ENCODE data around the gene DNAJB12.

DNAJB12 gene

GRCh38 chr10:72321248-72322029 is 33.3 kb downstream of the DNAJB12 start:
- Histone ChIP-seq H3K14ac (ENCODE audit: low read length) (peak overlapping the region; percentile 65), H2BK120ac (ENCODE audit: low read depth, low read length) (no peak overlapping the region), H2AK5ac (ENCODE audit: low read depth, low read length) (peak overlapping the region; percentile 78), H4K91ac (ENCODE audit: low read depth, low read length, poor library complexity) (no peak overlapping the region), H3K9ac (ENCODE audit: low read depth, low read length, poor library complexity) (no peak overlapping the region), H3K4ac (ENCODE audit: low read length) (no peak overlapping the region), H3K4me1 (ENCODE audit: control insufficient read depth in 2 of 2, insufficient read depth in 1 of 2, low read depth in 1 of 2, low read length in 2 of 2) (peaks cover 27 to 32% of the 10 kb centered on the region in 2 donors), H4K8ac (ENCODE audit: low read depth, low read length) (peak overlapping the region; percentile 93), H3K18ac (ENCODE audit: low read length) (peak overlapping the region; percentile 85), H3K36me3 (replicated peaks in 1 of 2; ENCODE audit: control insufficient read depth in 2 of 2, insufficient read depth in 2 of 2, low read length in 2 of 2) (no peaks in the 10 kb centered on the region), H3K27me3 (ENCODE audit: control insufficient read depth in 3 of 3, insufficient read depth in 3 of 3, low read depth in 1 of 3, low read length in 3 of 3) (peaks cover 0 to 5% (median 0%) of the 10 kb centered on the region in 3 experiments), H3K9me3 (replicated peaks in 1 of 2; ENCODE audit: control insufficient read depth in 2 of 2, insufficient read depth in 1 of 2, low read depth in 1 of 2, low read length in 2 of 2) (peaks cover 0 to 2% of the 10 kb centered on the region in 2 donors), H3K79me1 (ENCODE audit: low read depth, low read length) (no peaks in the 10 kb centered on the region), H3K4me3 (ENCODE audit: low read length in 2 of 2) (peak overlapping the region in 1 of 2 donors; percentile 11), H3K27ac (replicated peaks; ENCODE audit: low read length) (peak overlapping the region; percentile 45), H2BK5ac (ENCODE audit: low read length) (no peak overlapping the region), H2AFZ (ENCODE audit: low read length) (peak overlapping the region; percentile 90), H3K23ac (ENCODE audit: low read depth, low read length, poor library complexity) (peak overlapping the region; percentile 59), H2BK15ac (ENCODE audit: low read length) (peak overlapping the region; percentile 68), H2BK12ac (ENCODE audit: low read length) (peak overlapping the region; percentile 97), H3K4me2 (ENCODE audit: insufficient read depth, low read length, poor library complexity, severe bottlenecking) (no peak overlapping the region)
- no peak for DNase-seq (ENCODE audit: low spot score)
- no CpG with 5 or more reads among the region's 13 CpGs for WGBS, 2 donors (ENCODE audit: extremely low coverage in 2 of 2, insufficient read length in 2 of 2, insufficient replicate concordance in 1 of 2)

GRCh38 chr10:72320676-72321247 is 34.0 kb downstream of the DNAJB12 start:
- H3K79me1 ChIP-seq (ENCODE audit: low read depth, low read length) = no peaks in the 10 kb centered on the region
- H3K9ac ChIP-seq (ENCODE audit: low read depth, low read length, poor library complexity) = no peak overlapping the region
- no peak overlapping the region for H2BK12ac ChIP-seq (ENCODE audit: low read length)
- peak overlapping the region in 1 of 2 donors; percentile 11 for H3K4me3 ChIP-seq (ENCODE audit: low read length in 2 of 2)
- H3K23ac ChIP-seq (ENCODE audit: low read depth, low read length, poor library complexity) = peak overlapping the region; percentile 12
- no peak overlapping the region for H3K14ac ChIP-seq (ENCODE audit: low read length)
- H3K27me3 ChIP-seq (ENCODE audit: control insufficient read depth in 3 of 3, insufficient read depth in 3 of 3, low read depth in 1 of 3, low read length in 3 of 3) = peaks cover 0 to 5% (median 0%) of the 10 kb centered on the region in 3 experiments
- peak overlapping the region; percentile 78 for H2AK5ac ChIP-seq (ENCODE audit: low read depth, low read length)
- H2BK5ac ChIP-seq (ENCODE audit: low read length) = no peak overlapping the region
- DNase-seq (ENCODE audit: low spot score) = no peak
- H3K18ac ChIP-seq (ENCODE audit: low read length) = peak overlapping the region; percentile 68
- peak overlapping the region; percentile 45 for H3K27ac ChIP-seq (replicated peaks; ENCODE audit: low read length)
- peaks cover 27 to 32% of the 10 kb centered on the region in 2 donors for H3K4me1 ChIP-seq (ENCODE audit: control insufficient read depth in 2 of 2, insufficient read depth in 1 of 2, low read depth in 1 of 2, low read length in 2 of 2)
- H3K9me3 ChIP-seq (replicated peaks in 1 of 2; ENCODE audit: control insufficient read depth in 2 of 2, insufficient read depth in 1 of 2, low read depth in 1 of 2, low read length in 2 of 2) = peaks cover 0 to 2% of the 10 kb centered on the region in 2 donors
- H2BK15ac ChIP-seq (ENCODE audit: low read length) = peak overlapping the region; percentile 62
- H4K91ac ChIP-seq (ENCODE audit: low read depth, low read length, poor library complexity) = no peak overlapping the region
- no peak overlapping the region for H2BK120ac ChIP-seq (ENCODE audit: low read depth, low read length)
- no peaks in the 10 kb centered on the region for H3K36me3 ChIP-seq (replicated peaks in 1 of 2; ENCODE audit: control insufficient read depth in 2 of 2, insufficient read depth in 2 of 2, low read length in 2 of 2)
- peak overlapping the region; percentile 90 for H2AFZ ChIP-seq (ENCODE audit: low read length)
- WGBS, 2 donors (ENCODE audit: extremely low coverage in 2 of 2, insufficient read length in 2 of 2, insufficient replicate concordance in 1 of 2) = no CpG with 5 or more reads among the region's 12 CpGs
- H4K8ac ChIP-seq (ENCODE audit: low read depth, low read length) = no peak overlapping the region
- H3K4me2 ChIP-seq (ENCODE audit: insufficient read depth, low read length, poor library complexity, severe bottlenecking) = no peak overlapping the region
- H3K4ac ChIP-seq (ENCODE audit: low read length) = no peak overlapping the region

GRCh38 chr10:72319416-72320254 is 35.1 kb downstream of the DNAJB12 start:
- H2BK15ac ChIP-seq (ENCODE audit: low read length) = peak overlapping the region; percentile 24
- H3K23ac ChIP-seq (ENCODE audit: low read depth, low read length, poor library complexity) = peak overlapping the region; percentile 52
- peaks cover 0 to 5% (median 0%) of the 10 kb centered on the region in 3 experiments for H3K27me3 ChIP-seq (ENCODE audit: control insufficient read depth in 3 of 3, insufficient read depth in 3 of 3, low read depth in 1 of 3, low read length in 3 of 3)
- H3K27ac ChIP-seq (replicated peaks; ENCODE audit: low read length) = no peak overlapping the region
- peak overlapping the region; percentile 96 for H3K18ac ChIP-seq (ENCODE audit: low read length)
- no peak overlapping the region for H4K91ac ChIP-seq (ENCODE audit: low read depth, low read length, poor library complexity)
- H3K4ac ChIP-seq (ENCODE audit: low read length) = no peak overlapping the region
- peak overlapping the region; percentile 59 for H2AK5ac ChIP-seq (ENCODE audit: low read depth, low read length)
- no peak overlapping the region for H2BK12ac ChIP-seq (ENCODE audit: low read length)
- no peak overlapping the region for H2BK120ac ChIP-seq (ENCODE audit: low read depth, low read length)
- WGBS, 2 donors (ENCODE audit: extremely low coverage in 2 of 2, insufficient read length in 2 of 2, insufficient replicate concordance in 1 of 2) = no CpG with 5 or more reads among the region's 60 CpGs
- H3K36me3 ChIP-seq (replicated peaks in 1 of 2; ENCODE audit: control insufficient read depth in 2 of 2, insufficient read depth in 2 of 2, low read length in 2 of 2) = no peaks in the 10 kb centered on the region
- H3K9me3 ChIP-seq (replicated peaks in 1 of 2; ENCODE audit: control insufficient read depth in 2 of 2, insufficient read depth in 1 of 2, low read depth in 1 of 2, low read length in 2 of 2) = peaks cover 0 to 2% of the 10 kb centered on the region in 2 donors
- no peak overlapping the region for H4K8ac ChIP-seq (ENCODE audit: low read depth, low read length)
- H3K4me1 ChIP-seq (ENCODE audit: control insufficient read depth in 2 of 2, insufficient read depth in 1 of 2, low read depth in 1 of 2, low read length in 2 of 2) = peaks cover 23 to 26% of the 10 kb centered on the region in 2 donors
- peak overlapping the region; percentile 46 for H3K4me2 ChIP-seq (ENCODE audit: insufficient read depth, low read length, poor library complexity, severe bottlenecking)
- peak overlapping the region; percentile 17 for H3K9ac ChIP-seq (ENCODE audit: low read depth, low read length, poor library complexity)
- H3K14ac ChIP-seq (ENCODE audit: low read length) = no peak overlapping the region
- H3K4me3 ChIP-seq (ENCODE audit: low read length in 2 of 2) = peak overlapping the region; percentile 8 to 60
- DNase-seq (ENCODE audit: low spot score) = no peak
- peak overlapping the region; percentile 90 for H2AFZ ChIP-seq (ENCODE audit: low read length)
- no peaks in the 10 kb centered on the region for H3K79me1 ChIP-seq (ENCODE audit: low read depth, low read length)
- H2BK5ac ChIP-seq (ENCODE audit: low read length) = no peak overlapping the region
